Measurements from ENCODE around the gene PPP2R5C.

The PPP2R5C gene

GRCh38 chr14:101947577-101947903, 186.0 kb downstream of the PPP2R5C start:
- Mint-ChIP-seq H3K4me1 (peaks cover 25% of the 10 kb centered on the region), H3K27me3 (peaks cover 45% of the 10 kb centered on the region), H3K27ac (ENCODE audit: low read depth) (peak overlapping the region; percentile 99), H3K9me3 (no peaks in the 10 kb centered on the region), H3K4me3 (peak overlapping the region; percentile 89), H3K36me3 (ENCODE audit: insufficient read depth) (peaks cover 9% of the 10 kb centered on the region)
- no peak for DNase-seq (ENCODE audit: low spot score in 2 of 2)
- ATAC-seq (replicated peaks; ENCODE audit: extremely low read depth, poor library complexity, severe bottlenecking), result peak; percentile 22

GRCh38 chr14:101947904-101948665, 186.6 kb downstream of the PPP2R5C start:
- ATAC-seq (replicated peaks; ENCODE audit: extremely low read depth, poor library complexity, severe bottlenecking) (peak; percentile 96), DNase-seq (ENCODE audit: low spot score in 2 of 2) (peak; percentile 97 to 100)
- H3K9me3 Mint-ChIP-seq, result no peaks in the 10 kb centered on the region
- peak overlapping the region; percentile 99 for H3K27ac Mint-ChIP-seq (ENCODE audit: low read depth)
- peak overlapping the region; percentile 89 for H3K4me3 Mint-ChIP-seq
- H3K27me3 Mint-ChIP-seq, result peaks cover 39% of the 10 kb centered on the region
- H3K36me3 Mint-ChIP-seq (ENCODE audit: insufficient read depth), result peaks cover 9% of the 10 kb centered on the region
- peaks cover 25% of the 10 kb centered on the region for H3K4me1 Mint-ChIP-seq

- Mint-ChIP-seq H3K4me3 (peak overlapping the region; percentile 89), H3K4me1 (peaks cover 25% of the 10 kb centered on the region), H3K27ac (ENCODE audit: low read depth) (peak overlapping the region; percentile 99), H3K9me3 (no peaks in the 10 kb centered on the region), H3K36me3 (ENCODE audit: insufficient read depth) (peaks cover 9% of the 10 kb centered on the region), H3K27me3 (peaks cover 33% of the 10 kb centered on the region)
- no peak for ATAC-seq (replicated peaks; ENCODE audit: extremely low read depth, poor library complexity, severe bottlenecking)
- DNase-seq (ENCODE audit: low spot score in 2 of 2), result no peak
These were observed 187.2 kb downstream of the PPP2R5C start for GRCh38 chr14:101948666-101949216.

- no peak overlapping the region for H3K4me3 Mint-ChIP-seq
- H3K36me3 Mint-ChIP-seq (ENCODE audit: insufficient read depth), result peaks cover 9% of the 10 kb centered on the region
- no peaks in the 10 kb centered on the region for H3K9me3 Mint-ChIP-seq
- ATAC-seq (replicated peaks; ENCODE audit: extremely low read depth, poor library complexity, severe bottlenecking), result no peak
- DNase-seq (ENCODE audit: low spot score in 2 of 2), result no peak
- peaks cover 19% of the 10 kb centered on the region for H3K27me3 Mint-ChIP-seq
- no peak overlapping the region for H3K27ac Mint-ChIP-seq (ENCODE audit: low read depth)
- peaks cover 25% of the 10 kb centered on the region for H3K4me1 Mint-ChIP-seq
These were observed 188.6 kb downstream of the PPP2R5C start for GRCh38 chr14:101950100-101950499.

GRCh38 chr14:101950516-101951215, 189.2 kb downstream of the PPP2R5C start:
- H3K27ac Mint-ChIP-seq (ENCODE audit: low read depth), result no peak overlapping the region
- DNase-seq (ENCODE audit: low spot score in 2 of 2) (no peak), ATAC-seq (replicated peaks; ENCODE audit: extremely low read depth, poor library complexity, severe bottlenecking) (no peak)
- H3K27me3 Mint-ChIP-seq, result peaks cover 13% of the 10 kb centered on the region
- no peaks in the 10 kb centered on the region for H3K9me3 Mint-ChIP-seq
- H3K36me3 Mint-ChIP-seq (ENCODE audit: insufficient read depth), result peaks cover 9% of the 10 kb centered on the region
- peak overlapping the region; percentile 54 for H3K4me3 Mint-ChIP-seq
- H3K4me1 Mint-ChIP-seq, result peaks cover 25% of the 10 kb centered on the region

GRCh38 chr14:101953151-101953550, 191.6 kb downstream of the PPP2R5C start:
- H3K27me3 Mint-ChIP-seq, result no peaks in the 10 kb centered on the region
- peaks cover 2% of the 10 kb centered on the region for H3K36me3 Mint-ChIP-seq (ENCODE audit: insufficient read depth)
- peaks cover 14% of the 10 kb centered on the region for H3K4me1 Mint-ChIP-seq
- DNase-seq (ENCODE audit: low spot score in 2 of 2), result no peak
- no peak overlapping the region for H3K27ac Mint-ChIP-seq (ENCODE audit: low read depth)
- H3K9me3 Mint-ChIP-seq, result no peaks in the 10 kb centered on the region
- no peak overlapping the region for H3K4me3 Mint-ChIP-seq
- ATAC-seq (replicated peaks; ENCODE audit: extremely low read depth, poor library complexity, severe bottlenecking), result no peak

GRCh38 chr14:101954501-101954900, 193.0 kb downstream of the PPP2R5C start:
- Mint-ChIP-seq H3K4me3 (no peak overlapping the region), H3K4me1 (peaks cover under 1% of the 10 kb centered on the region), H3K27ac (ENCODE audit: low read depth) (no peak overlapping the region), H3K9me3 (no peaks in the 10 kb centered on the region), H3K27me3 (no peaks in the 10 kb centered on the region), H3K36me3 (ENCODE audit: insufficient read depth) (peaks cover 2% of the 10 kb centered on the region)
- ATAC-seq (replicated peaks; ENCODE audit: extremely low read depth, poor library complexity, severe bottlenecking), result no peak
- DNase-seq (ENCODE audit: low spot score in 2 of 2), result no peak

- Mint-ChIP-seq H3K9me3 (no peaks in the 10 kb centered on the region), H3K27me3 (no peaks in the 10 kb centered on the region), H3K4me1 (peaks cover 8% of the 10 kb centered on the region), H3K27ac (ENCODE audit: low read depth) (no peak overlapping the region), H3K4me3 (no peak overlapping the region), H3K36me3 (ENCODE audit: insufficient read depth) (peaks cover 2% of the 10 kb centered on the region)
- no peak for ATAC-seq (replicated peaks; ENCODE audit: extremely low read depth, poor library complexity, severe bottlenecking)
- DNase-seq (ENCODE audit: low spot score in 2 of 2), result no peak
These were observed 194.2 kb downstream of the PPP2R5C start for GRCh38 chr14:101955695-101956161.

- H3K4me3 Mint-ChIP-seq, result no peak overlapping the region
- peaks cover 14% of the 10 kb centered on the region for H3K4me1 Mint-ChIP-seq
- H3K9me3 Mint-ChIP-seq, result no peaks in the 10 kb centered on the region
- H3K36me3 Mint-ChIP-seq (ENCODE audit: insufficient read depth), result no peaks in the 10 kb centered on the region
- DNase-seq (ENCODE audit: low spot score in 2 of 2) (no peak), ATAC-seq (replicated peaks; ENCODE audit: extremely low read depth, poor library complexity, severe bottlenecking) (no peak)
- H3K27ac Mint-ChIP-seq (ENCODE audit: low read depth), result no peak overlapping the region
- H3K27me3 Mint-ChIP-seq, result no peaks in the 10 kb centered on the region
These were observed 194.8 kb downstream of the PPP2R5C start for GRCh38 chr14:101956179-101956885.

- no peak for DNase-seq (ENCODE audit: low spot score in 2 of 2)
These were observed 196.1 kb downstream of the PPP2R5C start for GRCh38 chr14:101957406-101958234.

GRCh38 chr14:101958418-101959180, 197.1 kb downstream of the PPP2R5C start:
- H3K9me3 Mint-ChIP-seq, result no peaks in the 10 kb centered on the region
- no peaks in the 10 kb centered on the region for H3K36me3 Mint-ChIP-seq (ENCODE audit: insufficient read depth)
- no peak overlapping the region for H3K27ac Mint-ChIP-seq (ENCODE audit: low read depth)
- ATAC-seq (replicated peaks; ENCODE audit: extremely low read depth, poor library complexity, severe bottlenecking), result no peak
- no peak overlapping the region for H3K4me3 Mint-ChIP-seq
- peaks cover 15% of the 10 kb centered on the region for H3K4me1 Mint-ChIP-seq
- DNase-seq (ENCODE audit: low spot score in 2 of 2), result no peak
- no peaks in the 10 kb centered on the region for H3K27me3 Mint-ChIP-seq

More at GRCh38 chr14:101957406-101958234, 196.1 kb downstream of the PPP2R5C start:
- Mint-ChIP-seq H3K9me3 (no peaks in the 10 kb centered on the region), H3K4me1 (peaks cover 15% of the 10 kb centered on the region), H3K27me3 (no peaks in the 10 kb centered on the region), H3K4me3 (no peak overlapping the region), H3K27ac (ENCODE audit: low read depth) (no peak overlapping the region), H3K36me3 (ENCODE audit: insufficient read depth) (no peaks in the 10 kb centered on the region)
- no peak for ATAC-seq (replicated peaks; ENCODE audit: extremely low read depth, poor library complexity, severe bottlenecking)

All from central memory CD8-positive, alpha-beta T cell (primary cell).